Spleen (tissue), 7 donors: ENCODE results near the gene UBE2G1.

Experiments used
- CTCF ChIP-seq, 11 experiments: fragments of 200-600 bp in 7 of 11; fragments of 450-650 bp in 4 of 11; sonication (generic) in 4 of 11; IDR thresholded peaks in 8 of 11; conservative IDR thresholded peaks in 3 of 11; 1 replicate in 7 of 11; 2 replicates in 4 of 11; pipeline versions ENCODE4 v1.4.0 to v1.8.0; 2016 to 2021; ENCODE audit warnings: antibody characterized with exemption in 11 of 11, inconsistent platforms in 4 of 11, mild to moderate bottlenecking in 1 of 11
- POLR2A ChIP-seq, 3 donors: fragments of 450-650 bp; IDR thresholded peaks; one replicate each; pipeline ENCODE4 v1.5.1; 2017; ENCODE audit warnings: antibody characterized with exemption in 3 of 3, mild to moderate bottlenecking in 1 of 3
- donor health status: DM: no; HTN: no; CAD: no; lungs with moderate emphysema.
- donor health status: DM: no; HTN: no; CAD: no.
- donor health status: DM: no; HTN: no; CAD: no.

GRCh38 chr17:4365628-4366326 lies 698 bp downstream of the UBE2G1 start:
- TF ChIP-seq CTCF (IDR thresholded peaks at IDR 0.05 in 8 of 11, conservative IDR thresholded peaks at IDR 0.05 in 3 of 11) = no peak
- no peak for TF ChIP-seq POLR2A (IDR thresholded peaks at IDR 0.05)
